Measurements from ENCODE around the gene ZMIZ1.
A peak's percentile ranks its signal among the peaks of the same experiment; 100 is the strongest.

Gene ZMIZ1

GRCh38 chr10:79178614-79179163 lies 109.9 kb downstream of the ZMIZ1 start:
- peak; percentile 82 for DNase-seq

GRCh38 chr10:79179164-79179956 lies 110.6 kb downstream of the ZMIZ1 start:
- DNase-seq, result no peak

GRCh38 chr10:79179957-79180309 lies 111.2 kb downstream of the ZMIZ1 start:
- no peak for DNase-seq

GRCh38 chr10:79180414-79181221 lies 111.9 kb downstream of the ZMIZ1 start:
- no peak for DNase-seq

- no peak for DNase-seq
These were observed 112.5 kb downstream of the ZMIZ1 start for GRCh38 chr10:79181227-79181626.

- no peak for DNase-seq
These were observed 113.1 kb downstream of the ZMIZ1 start for GRCh38 chr10:79181698-79182521.

DNA sequence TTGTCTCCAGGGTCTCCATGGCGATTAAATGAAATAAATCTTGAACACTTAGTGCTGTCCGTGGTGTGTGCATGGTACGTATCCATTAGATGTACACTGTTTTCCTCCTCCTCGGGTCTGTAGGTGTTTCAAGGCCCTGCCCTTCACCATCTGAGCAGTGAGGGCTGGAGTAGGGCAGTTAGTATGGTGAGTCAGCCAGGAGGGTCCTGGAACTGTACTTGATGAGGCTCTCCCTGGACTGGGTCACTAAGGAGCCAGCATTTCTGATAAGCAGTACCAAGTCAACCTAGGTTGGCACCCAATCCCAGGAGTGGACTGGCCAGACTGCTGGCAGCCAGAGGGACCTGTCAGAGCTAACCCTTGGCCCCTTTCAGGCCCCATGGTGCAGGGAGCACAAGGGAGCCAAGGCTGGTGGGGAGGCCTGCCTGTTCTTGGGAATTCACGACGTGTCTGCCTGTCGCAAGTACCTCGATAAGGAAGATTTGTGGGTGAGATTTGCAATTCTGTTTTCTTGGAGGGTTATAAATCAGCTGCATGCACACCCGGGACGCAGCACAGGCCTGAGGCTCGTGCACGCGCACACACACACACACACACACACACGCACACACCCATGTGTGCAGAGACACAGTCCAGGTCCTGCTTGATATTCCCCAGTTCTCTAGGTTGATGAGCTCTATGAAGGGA lies 114.2 kb downstream of the ZMIZ1 start:
- no peak for DNase-seq

DNA sequence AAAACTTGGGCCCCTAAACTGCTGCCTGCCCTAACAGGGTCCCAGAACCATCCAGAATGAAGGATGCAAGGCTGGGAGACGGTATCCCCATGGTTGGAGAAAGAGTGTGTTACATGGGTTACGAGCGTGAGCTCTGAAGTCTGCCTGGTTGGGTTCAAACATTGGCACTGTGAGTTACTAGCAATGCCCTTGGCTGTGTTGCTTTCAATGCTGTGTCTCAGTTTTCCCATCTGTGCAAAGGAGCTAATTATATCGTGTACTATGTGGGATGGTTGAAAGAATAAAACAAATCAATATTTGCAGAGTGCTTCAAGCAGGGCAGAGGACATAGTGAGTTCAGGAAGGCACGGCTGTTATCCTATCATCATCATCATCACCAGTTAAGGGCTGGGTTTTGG lies 114.7 kb downstream of the ZMIZ1 start:
- DNase-seq, result no peak

GRCh38 chr10:79184145-79184625 lies 115.4 kb downstream of the ZMIZ1 start:
- no peak for DNase-seq

DNA sequence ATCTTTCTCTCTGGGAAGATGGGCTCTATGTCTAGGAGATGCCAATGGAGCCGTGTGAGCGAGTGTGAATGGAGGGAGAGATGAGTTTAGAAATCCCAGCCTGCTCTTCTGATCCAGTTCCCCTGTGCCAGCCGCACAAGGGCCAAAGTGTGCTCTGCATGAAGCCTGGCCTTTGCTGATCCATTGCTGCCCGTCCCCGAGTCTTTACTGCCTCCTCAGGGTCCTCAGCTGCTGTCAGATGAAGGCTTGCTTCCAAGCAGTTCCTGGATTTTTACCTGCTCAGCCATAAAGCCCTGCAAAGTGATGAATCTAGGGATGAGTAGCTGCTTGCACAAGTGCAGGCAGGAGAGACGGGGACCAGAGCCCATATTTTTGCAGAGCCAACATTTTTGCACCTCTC lies 115.9 kb downstream of the ZMIZ1 start:
- no peak for DNase-seq

DNA sequence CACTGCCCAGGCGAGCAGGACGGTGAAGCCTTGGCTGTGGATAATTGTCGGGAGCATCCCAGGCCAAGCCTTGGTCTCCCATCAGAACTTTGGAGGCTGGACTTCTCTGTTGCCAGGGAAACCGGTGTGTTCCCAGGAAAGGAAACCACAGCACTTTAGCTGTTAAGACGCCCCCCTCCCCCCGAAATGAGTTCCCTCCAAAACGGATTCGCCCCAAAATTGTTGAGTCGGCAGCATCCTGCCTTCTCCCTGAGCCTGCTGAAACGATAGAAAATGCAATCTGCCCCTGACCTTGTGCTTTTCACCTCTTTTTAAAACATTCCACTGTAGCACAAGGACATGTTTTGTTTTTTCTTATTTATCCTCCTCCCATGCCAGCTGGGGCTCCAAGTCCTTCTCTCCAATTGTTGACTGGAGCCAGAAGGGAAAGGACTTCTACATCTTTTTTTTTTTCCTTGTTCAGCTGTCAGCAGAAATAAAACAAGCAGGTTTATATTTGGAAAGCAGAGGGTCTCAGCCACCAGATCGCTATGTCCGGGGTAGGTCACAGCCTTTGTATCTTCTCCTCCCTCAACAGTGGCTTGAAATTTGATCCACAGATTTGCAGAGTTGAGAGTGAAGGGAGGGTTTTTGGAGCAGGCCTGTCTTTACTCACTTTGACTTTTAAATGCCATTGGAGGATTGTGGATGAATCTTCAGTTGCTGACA lies 116.5 kb downstream of the ZMIZ1 start:
- DNase-seq, result no peak

DNA sequence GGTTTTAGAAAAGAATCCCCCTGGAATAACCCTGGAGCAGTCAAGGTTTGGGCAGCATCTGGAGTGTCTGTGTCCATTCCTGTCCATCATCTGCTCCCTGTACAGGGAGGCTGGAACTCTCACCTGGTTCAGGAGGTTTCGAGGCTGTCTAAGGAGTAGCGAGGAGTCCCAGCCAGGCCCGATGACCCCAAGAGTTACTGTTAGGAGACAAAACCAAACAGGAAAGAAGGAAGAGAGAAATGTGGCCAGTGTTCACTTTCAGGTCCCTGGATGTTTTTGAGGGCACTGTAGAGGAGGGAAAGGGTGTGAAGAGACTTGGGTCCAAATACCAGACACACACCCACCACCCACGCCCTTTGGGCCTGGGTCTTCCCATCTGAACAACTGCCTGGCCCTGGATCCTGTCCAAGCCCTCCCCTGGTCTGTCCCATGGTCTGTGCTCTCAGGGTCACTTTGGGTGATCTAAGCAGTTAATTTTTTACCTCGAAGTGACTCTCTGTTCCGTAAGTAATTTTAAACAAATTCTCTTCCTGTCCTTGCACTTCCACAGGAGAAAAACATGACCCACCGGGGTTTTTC lies 117.1 kb downstream of the ZMIZ1 start:
- no peak for DNase-seq

GRCh38 chr10:79186486-79187120 lies 117.8 kb downstream of the ZMIZ1 start:
- DNase-seq, result no peak

GRCh38 chr10:79187121-79187940 lies 118.6 kb downstream of the ZMIZ1 start:
- no peak for DNase-seq

DNA sequence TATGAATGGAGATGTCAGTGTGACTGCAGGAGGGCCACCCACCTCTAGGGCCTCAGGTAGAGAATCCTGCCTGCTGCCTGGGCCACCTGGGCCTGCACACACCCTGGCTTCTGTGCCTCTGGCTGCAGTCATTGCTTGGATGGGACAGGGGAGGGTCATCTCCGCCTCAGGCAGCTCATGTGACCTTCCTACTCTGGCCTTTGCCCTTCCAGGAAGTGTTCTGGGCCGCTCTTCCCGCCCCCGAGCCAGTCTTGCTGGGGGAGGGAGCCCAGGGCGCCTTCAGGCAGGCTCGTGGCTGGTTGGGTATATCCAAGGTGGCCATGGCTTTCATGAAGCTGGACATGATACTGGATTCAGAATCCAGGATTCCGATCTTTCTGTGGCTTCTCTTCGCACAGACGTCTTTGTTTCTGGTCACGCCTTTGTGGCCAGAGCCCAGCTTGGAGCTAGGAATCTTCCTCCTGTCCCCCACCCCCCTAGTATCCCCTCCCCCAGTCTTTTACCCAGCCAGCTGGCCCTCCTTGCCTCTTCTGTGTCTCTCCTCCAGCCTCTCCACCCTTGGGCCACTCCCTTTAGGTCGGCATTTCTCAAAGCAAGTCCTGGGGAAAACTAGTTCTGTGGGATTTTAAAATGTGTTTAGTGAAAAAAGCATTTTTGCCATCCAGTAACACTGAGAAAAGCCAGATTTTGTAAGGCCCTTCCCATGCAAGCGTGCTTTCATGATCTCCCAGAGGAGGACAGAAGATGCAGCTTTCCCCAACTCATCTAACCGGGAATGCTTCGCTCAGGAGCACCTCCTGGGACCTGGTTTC lies 119.6 kb downstream of the ZMIZ1 start:
- no peak for DNase-seq

DNA sequence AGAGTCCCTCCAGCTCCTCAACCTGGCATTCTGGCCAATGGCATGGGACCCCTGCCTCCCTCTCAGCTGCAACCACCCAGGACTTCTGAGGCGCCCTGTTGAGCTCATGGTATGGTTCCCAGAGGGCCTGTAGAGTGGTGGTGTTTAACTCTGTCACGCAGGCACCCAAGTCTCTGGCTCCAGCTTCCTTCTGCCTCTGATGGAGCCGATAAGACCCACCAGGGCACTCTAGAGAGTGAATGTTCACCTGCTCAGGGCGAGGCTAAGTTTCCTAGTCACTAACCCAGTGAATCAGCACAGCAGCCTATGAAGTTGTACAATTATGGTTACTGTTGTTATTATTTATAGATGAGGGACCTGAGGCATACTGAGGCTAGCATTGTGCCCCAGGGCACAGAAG lies 120.4 kb downstream of the ZMIZ1 start:
- no peak for DNase-seq

- DNase-seq, result no peak
These were observed 121.2 kb downstream of the ZMIZ1 start for GRCh38 chr10:79189853-79190435.

GRCh38 chr10:79190740-79191261 lies 122.0 kb downstream of the ZMIZ1 start:
- DNase-seq, result no peak
